Measurements from ENCODE around the gene PGGT1B. TPM values are rescaled to one million over a fixed set of nuclear protein-coding genes. Genes with fewer than 3 reads are reported as not detected.

The PGGT1B gene
- 7.2 and 11.4 TPM in 2 replicates for total RNA-seq

DNA sequence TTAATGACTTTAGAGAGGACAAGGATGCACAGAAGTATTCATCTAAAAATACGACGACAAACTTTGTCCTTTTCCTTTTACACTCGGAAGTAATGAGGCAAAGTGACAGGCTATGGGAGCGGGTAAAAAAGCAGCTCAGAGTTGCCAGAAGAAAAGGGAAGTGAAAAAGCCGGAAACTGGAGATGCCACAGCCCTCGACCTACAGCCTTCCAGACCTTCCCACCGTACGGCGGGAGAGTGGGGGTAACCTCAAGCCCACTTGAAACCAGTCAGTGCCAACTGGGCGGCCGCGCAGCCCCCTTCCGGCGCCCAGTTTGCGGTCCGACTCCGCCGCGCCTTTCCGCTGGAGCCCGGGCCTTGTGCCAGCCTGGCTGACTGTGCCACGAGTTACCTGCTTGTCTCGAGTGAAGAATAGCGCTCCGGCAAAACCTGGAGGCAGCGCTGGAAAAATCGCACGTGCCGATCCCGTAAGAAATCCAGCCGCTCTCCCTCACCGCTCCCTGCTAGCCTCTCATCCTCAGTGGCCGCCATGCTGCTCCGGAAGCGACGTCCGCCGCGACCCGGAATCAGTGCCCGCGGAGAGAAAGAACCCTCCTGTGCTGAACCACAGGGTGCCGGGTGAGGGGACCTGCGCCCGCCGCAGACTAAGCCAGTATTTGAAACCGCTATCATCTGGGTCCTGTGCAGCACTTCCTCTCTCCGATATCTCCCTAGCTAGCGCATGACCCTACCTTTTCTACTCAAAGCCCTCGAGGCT, at the start of gene PGGT1B:
Gene PGGT1B, minus strand, starts transcription at position 557 of the 757 bp plus-strand sequence. Its CDS starts 26 bp downstream, at position 531.

DNA sequence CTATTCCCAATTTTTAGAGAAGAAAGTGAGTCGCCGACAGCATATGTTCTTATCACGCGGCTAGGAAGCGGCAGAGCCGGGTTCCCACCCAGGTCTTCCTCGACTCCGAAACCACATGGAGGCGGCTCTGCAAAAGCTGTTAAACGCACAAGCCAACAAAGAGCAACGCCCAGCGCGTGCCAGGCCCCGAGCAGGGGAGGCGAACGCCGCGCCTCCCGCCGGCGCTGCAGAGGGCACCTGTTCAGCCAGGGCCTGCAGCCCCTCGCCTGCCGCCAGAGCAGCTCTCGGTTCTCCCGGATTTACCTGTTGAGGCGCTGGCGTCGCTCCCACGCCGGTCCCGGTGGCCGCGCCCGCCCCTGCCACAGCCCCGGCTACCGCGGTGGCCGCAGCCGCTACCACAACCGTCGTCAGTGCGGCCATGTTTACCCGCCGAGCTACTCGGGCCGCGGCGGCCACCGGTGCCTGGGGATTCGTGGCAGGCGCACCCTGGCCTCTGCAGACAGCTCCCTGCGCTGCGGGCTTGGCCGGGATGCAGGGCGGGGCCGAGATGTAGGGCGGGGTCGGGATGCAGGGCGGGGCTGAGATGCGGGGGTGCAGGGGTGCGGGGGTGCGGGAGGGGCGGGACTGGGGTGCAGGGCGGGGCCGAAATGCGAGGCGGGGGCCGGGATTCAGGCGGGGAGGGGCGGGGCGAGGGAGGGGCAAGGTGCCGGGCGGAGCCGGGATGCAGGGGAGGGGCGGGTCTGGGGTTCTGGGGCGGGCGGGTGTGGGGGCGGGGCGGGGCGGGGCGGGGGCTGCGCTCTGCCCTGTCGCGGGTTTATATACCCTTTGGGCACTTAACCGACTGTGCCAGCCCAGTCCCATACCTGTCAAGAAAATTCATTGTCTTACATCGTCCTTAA, 33.7 kb upstream of the PGGT1B start, which contains the start of gene CCDC112:
Gene CCDC112, minus strand, starts transcription at position 531 of the 899 bp plus-strand sequence. Its CDS starts 111 bp downstream, at position 420.

DNA sequence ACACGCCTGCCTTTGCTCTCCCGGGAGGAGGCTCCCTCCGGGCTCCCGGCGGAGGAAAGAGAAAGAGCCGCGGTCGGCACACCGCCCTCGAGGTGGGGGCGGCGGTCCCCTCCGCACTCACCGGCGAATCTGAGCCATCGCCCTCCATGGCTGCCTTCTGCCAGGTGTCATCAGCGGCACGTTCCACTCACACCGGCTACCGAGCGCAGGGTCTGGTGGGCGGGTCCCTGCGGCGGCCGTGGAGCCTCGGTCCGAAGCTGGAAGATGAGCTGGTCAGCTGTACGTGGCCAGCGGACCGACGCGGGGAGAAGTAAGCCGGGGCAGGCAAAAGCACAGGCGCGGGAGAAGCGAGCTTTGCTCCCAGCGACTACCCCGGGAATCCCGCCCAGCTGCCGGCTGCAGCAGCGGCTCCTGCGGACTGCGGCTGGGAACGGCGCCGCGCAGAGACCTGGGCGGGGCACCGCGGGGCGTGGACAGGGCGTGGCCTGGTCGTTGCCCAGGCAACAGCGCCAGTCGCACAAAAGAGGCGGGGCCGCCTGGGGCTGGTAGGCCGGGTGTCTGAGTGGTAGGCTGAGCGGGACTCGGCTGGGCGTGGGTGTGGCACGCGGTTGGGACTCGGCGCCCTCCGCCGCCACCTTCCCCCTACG, 93.1 kb downstream of the PGGT1B start, which contains the start of gene TRIM36:
Gene TRIM36, minus strand, starts transcription at position 422 of the 647 bp plus-strand sequence. Its CDS starts 274 bp downstream, at position 148.

Other genes with a start within 250 kb of the PGGT1B start
- 0.09 TPM in 1 of 2 replicates, not detected in the other for gene TRIM36, start 93.0 kb downstream of the PGGT1B start, total RNA-seq
- 5.2 and 6.3 TPM in 2 replicates for gene CCDC112, start 33.8 kb upstream of the PGGT1B start, total RNA-seq

Data from pericardium fibroblast (primary cell).